ENCODE results near the gene KRTAP10-12. TPM values are rescaled to one million over a fixed set of nuclear protein-coding genes. Genes with fewer than 3 reads are reported as not detected.
"Not testable (repeated sequence)": the region's sequence is repeated elsewhere in the genome, so short reads cannot be mapped to it uniquely, and the experiment has no call there.

The KRTAP10-12 gene
- total RNA-seq, 1 experiment from 2014 or later = not detected

- BruUV-seq (replicated peaks) = no TSS peak
- ChIA-PET CTCF (interaction anchor here (1.4 kb wide), 1 partner anchor 56 kb away, joined by 3 read pairs; no protein-coding TSS in a partner anchor), POLR2A (no interaction called here)
- Mint-ChIP-seq H3K4me3 (ENCODE audit: unreplicated experiment) (no peak overlapping the region), H3K4me1 (ENCODE audit: insufficient read depth, unreplicated experiment) (no peaks in the 10 kb centered on the region), H3K36me3 (ENCODE audit: insufficient read depth, unreplicated experiment) (no peaks in the 10 kb centered on the region), H3K27ac (ENCODE audit: low read depth, unreplicated experiment) (no peak overlapping the region), H3K27me3 (ENCODE audit: insufficient read depth, unreplicated experiment) (peaks cover 92% of the 10 kb centered on the region), H3K9me3 (ENCODE audit: unreplicated experiment) (no peaks in the 10 kb centered on the region)
- DNase-seq (ENCODE audit: unreplicated experiment) = no peak
- TF ChIP-seq CTCF (IDR thresholded peaks at IDR 0.05; ENCODE audit: unreplicated experiment) = no peak
- intact Hi-C loops (cut with micrococcal nuclease) = no loop called here
Measured at GRCh38 chr21:44686000-44686781, 10.8 kb upstream of the KRTAP10-12 start.

- H3K36me3 Mint-ChIP-seq (ENCODE audit: insufficient read depth, unreplicated experiment) = no peaks in the 10 kb centered on the region
- no peak for TF ChIP-seq CTCF (IDR thresholded peaks at IDR 0.05; ENCODE audit: unreplicated experiment)
- H3K27ac Mint-ChIP-seq (ENCODE audit: low read depth, unreplicated experiment) = no peak overlapping the region
- CTCF ChIA-PET = no interaction called here
- BruUV-seq (replicated peaks) = no TSS peak
- peaks cover 2% of the 10 kb centered on the region for H3K9me3 Mint-ChIP-seq (ENCODE audit: unreplicated experiment)
- no peaks in the 10 kb centered on the region for H3K4me1 Mint-ChIP-seq (ENCODE audit: insufficient read depth, unreplicated experiment)
- POLR2A ChIA-PET = no interaction called here
- H3K4me3 Mint-ChIP-seq (ENCODE audit: unreplicated experiment) = no peak overlapping the region
- intact Hi-C loops (cut with micrococcal nuclease) = no loop called here
- H3K27me3 Mint-ChIP-seq (ENCODE audit: insufficient read depth, unreplicated experiment) = peaks cover 92% of the 10 kb centered on the region
- no peak for DNase-seq (ENCODE audit: unreplicated experiment)
Measured at GRCh38 chr21:44686843-44687561, 10.0 kb upstream of the KRTAP10-12 start.

GRCh38 chr21:44687671-44688070 is 9.3 kb upstream of the KRTAP10-12 start:
- DNase-seq (ENCODE audit: unreplicated experiment) = no peak
- H3K36me3 Mint-ChIP-seq (ENCODE audit: insufficient read depth, unreplicated experiment) = peaks cover 4% of the 10 kb centered on the region
- TF ChIP-seq CTCF (IDR thresholded peaks at IDR 0.05; ENCODE audit: unreplicated experiment) = no peak
- ChIA-PET CTCF (no interaction called here), POLR2A (no interaction called here)
- no peak overlapping the region for H3K4me3 Mint-ChIP-seq (ENCODE audit: unreplicated experiment)
- no TSS peak for BruUV-seq (replicated peaks)
- no peaks in the 10 kb centered on the region for H3K4me1 Mint-ChIP-seq (ENCODE audit: insufficient read depth, unreplicated experiment)
- intact Hi-C loops (cut with micrococcal nuclease) = no loop called here
- H3K27ac Mint-ChIP-seq (ENCODE audit: low read depth, unreplicated experiment) = no peak overlapping the region
- peaks cover 9% of the 10 kb centered on the region for H3K9me3 Mint-ChIP-seq (ENCODE audit: unreplicated experiment)
- H3K27me3 Mint-ChIP-seq (ENCODE audit: insufficient read depth, unreplicated experiment) = peaks cover 88% of the 10 kb centered on the region

GRCh38 chr21:44689740-44690139 is 7.2 kb upstream of the KRTAP10-12 start:
- Mint-ChIP-seq H3K9me3 (ENCODE audit: unreplicated experiment) (peaks cover 23% of the 10 kb centered on the region), H3K27me3 (ENCODE audit: insufficient read depth, unreplicated experiment) (peaks cover 67% of the 10 kb centered on the region)
- DNase-seq (ENCODE audit: unreplicated experiment); H3K36me3 Mint-ChIP-seq (ENCODE audit: insufficient read depth, unreplicated experiment); CTCF ChIA-PET; H3K4me1 Mint-ChIP-seq (ENCODE audit: insufficient read depth, unreplicated experiment); H3K27ac Mint-ChIP-seq (ENCODE audit: low read depth, unreplicated experiment); POLR2A ChIA-PET; intact Hi-C loops (cut with micrococcal nuclease); BruUV-seq (replicated peaks); H3K4me3 Mint-ChIP-seq (ENCODE audit: unreplicated experiment): not testable (repeated sequence)

Data from MCF 10A (cell line).